SK-MEL-5 (cell line): Measurements from ENCODE around the gene SYNM. TPM values are rescaled to one million over a fixed set of nuclear protein-coding genes. Genes with fewer than 3 reads are reported as not detected.

Experiments
- DNase-seq: peaks from one replicate; pipeline ENCODE4 v3.0.0-alpha.2; 2016; ENCODE audit warnings: low read depth, low spot score
- in situ Hi-C: cut with HindIII; loops from 2 replicates; pipeline ENCODE4 v1.10.0; 2016; ENCODE audit warnings: low sequenced_read_pairs, high pct_unique_total_duplicates, low pct_unique_long_range_greater_than_20kb
- total RNA-seq: library from RNA; depleted of rRNA; stranded (reverse); fragments of >200 nt; shearing (Covaris generic); gene quantifications from 2 replicates; pipeline ENCODE4 v1.2.3, GENCODE V29; 2014

SYNM gene
- total RNA-seq, 1 experiment from 2014 or later: 20.3 TPM

DNA sequence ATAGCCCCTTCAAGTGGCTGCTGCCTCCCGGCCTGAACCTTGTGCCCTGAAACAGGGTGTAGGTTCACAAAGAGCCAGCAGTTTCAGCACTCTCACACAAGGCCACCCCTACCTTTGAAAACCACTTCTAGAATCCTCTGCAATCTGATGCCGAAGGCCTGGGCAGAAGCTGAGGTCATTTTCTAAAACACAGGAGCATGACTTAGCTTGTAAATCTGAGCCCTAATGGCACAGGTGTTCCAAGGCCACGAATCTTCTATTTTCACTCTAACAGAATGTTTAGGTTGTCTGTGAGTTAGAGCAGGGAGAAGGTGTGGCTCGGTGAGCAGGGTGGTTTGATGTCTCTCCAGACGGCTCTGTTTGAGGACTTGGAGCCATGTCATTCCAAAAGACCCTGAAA, 62.3 kb downstream of the SYNM start:
- in situ Hi-C loops: no loop called here

GRCh38 chr15:99167640-99168039, 62.8 kb downstream of the SYNM start:
- in situ Hi-C loops: no loop called here

More for the DNA sequence above, 62.3 kb downstream of the SYNM start:
- no peak for DNase-seq

GRCh38 chr15:99168601-99169580, 64.0 kb downstream of the SYNM start:
- in situ Hi-C loops: no loop called here
- DNase-seq: no peak

More at GRCh38 chr15:99167640-99168039, 62.8 kb downstream of the SYNM start:
- DNase-seq: peak; percentile 72

DNA sequence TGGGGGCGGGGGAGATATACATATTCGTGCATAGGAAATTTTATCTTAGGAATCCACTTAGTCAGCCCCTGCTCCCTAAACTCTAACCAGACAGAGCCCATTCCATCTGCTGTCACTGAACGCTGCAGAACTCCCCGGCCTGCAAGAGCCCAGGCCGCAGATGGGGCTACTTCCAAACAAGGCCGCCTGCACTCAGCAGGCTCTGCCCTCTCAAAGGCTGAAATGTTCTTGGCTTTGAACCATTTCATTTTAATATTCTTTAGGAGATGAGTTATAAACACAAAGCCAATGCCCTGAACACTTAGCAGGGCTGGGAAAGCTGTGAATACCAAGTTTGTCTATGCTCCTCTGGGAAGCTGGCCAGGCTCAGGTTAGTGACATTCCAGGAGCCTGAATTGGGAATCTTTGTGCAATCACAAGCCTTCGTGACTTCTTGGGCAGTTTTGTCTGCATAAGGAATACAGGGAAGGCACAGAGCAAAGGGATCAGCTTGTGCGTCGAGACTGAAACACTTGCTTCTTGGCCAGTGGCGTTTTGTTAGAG, 65.0 kb downstream of the SYNM start:
- peak; percentile 82 for DNase-seq
- in situ Hi-C loops: no loop called here

GRCh38 chr15:99170476-99171065, 65.7 kb downstream of the SYNM start:
- peak; percentile 41 for DNase-seq
- in situ Hi-C loops: no loop called here

DNA sequence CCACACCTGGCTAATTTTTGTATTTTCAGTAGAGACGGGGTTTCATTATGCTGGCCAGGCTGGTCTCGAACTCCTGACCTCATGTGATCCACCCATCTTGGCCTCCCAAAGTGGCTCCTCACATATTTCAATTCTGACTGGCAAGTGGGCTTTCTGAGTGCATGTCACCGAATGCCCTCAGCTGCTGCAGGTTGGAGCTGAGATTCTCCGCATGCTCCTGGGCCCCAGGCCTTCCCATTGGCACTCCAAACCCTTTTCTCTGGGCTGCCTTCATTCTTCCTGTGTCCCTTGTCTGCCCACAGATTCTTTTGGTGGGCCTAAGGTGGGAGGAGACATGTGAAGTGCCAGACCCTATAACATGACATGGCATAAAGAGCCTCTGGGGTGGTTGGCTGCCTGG, 67.3 kb downstream of the SYNM start:
- in situ Hi-C loops: no loop called here
- DNase-seq: no peak

- no peak for DNase-seq
- in situ Hi-C loops: no loop called here
Observed at GRCh38 chr15:99172989-99173388, 68.1 kb downstream of the SYNM start.

DNA sequence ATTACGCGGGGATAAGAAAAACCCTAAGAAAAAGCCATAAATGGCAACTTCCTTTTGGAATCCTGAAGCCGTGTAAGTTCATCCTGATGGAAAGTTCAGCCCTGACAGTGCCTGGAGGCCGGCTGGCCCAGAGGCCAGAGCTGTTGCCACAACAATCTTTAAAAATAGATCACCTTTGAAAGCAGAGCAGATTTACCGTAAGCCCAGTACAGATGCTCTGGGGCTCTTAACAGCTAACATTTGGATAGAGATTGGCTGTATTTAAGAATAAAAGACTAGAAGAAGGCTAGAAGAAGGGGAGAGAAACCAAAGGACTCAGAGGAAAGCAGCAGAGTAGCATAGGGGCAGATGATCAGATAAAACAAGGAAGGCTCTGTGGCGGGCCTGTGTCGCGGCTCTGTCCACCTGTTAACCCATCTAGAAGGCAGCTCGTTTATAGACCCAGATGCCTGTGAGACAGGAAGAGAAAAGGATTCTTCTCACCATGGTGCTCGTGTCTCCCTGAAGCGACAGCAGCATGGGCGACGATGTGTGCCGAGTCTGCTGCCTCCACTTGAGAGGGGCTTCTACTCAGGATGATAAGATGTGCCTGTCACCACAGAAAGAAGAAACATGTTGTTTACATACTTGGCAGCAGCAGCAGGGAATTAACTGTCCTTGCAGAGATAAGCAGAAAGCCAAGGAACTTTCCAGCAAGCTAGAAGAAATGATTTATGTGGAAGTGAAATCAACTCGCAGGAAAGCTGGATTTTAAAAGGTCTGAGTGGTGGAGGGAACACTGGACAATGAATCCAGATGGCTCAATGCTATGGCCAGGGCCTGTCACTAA, 69.9 kb downstream of the SYNM start:
- no peak for DNase-seq
- in situ Hi-C loops: no loop called here

DNA sequence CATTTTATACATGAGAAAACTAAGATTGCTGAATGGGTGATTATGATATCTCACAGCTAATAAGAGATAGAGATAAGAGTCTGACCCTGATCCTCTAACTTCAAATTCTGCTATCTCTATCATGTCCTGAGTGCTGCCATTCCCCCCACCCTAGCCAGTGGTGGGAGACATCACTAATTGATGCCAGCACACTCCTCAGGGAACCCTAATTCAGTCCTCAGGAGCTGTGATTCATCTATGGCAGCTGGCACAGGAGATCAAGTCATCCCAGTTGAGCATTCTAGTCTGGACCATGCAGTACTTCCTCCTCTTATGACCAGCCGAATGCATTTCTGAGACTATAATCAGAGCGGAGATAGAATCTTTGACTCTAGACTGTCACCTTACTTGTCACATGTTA, 71.9 kb downstream of the SYNM start:
- in situ Hi-C loops: no loop called here
- DNase-seq: no peak

DNA sequence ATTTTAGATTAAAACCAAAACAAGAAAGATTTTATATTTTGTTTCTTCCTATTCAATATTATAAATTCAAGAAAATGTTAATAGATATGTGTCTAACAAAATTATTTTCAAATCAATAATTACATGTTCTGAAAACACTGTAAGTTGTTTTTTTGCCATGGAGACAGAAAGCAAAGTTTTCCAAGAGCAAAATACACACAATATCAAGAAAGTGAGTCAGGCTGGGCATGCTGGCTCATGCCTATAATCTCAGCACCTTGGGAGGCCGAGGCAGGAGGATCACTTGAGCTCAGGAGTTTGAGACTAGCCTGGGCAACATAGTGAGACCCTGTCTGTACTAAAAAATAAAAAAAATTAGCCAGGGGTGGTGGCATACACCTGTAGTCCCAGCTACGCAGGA, 72.8 kb downstream of the SYNM start:
- in situ Hi-C loops: no loop called here
- DNase-seq: no peak

DNA sequence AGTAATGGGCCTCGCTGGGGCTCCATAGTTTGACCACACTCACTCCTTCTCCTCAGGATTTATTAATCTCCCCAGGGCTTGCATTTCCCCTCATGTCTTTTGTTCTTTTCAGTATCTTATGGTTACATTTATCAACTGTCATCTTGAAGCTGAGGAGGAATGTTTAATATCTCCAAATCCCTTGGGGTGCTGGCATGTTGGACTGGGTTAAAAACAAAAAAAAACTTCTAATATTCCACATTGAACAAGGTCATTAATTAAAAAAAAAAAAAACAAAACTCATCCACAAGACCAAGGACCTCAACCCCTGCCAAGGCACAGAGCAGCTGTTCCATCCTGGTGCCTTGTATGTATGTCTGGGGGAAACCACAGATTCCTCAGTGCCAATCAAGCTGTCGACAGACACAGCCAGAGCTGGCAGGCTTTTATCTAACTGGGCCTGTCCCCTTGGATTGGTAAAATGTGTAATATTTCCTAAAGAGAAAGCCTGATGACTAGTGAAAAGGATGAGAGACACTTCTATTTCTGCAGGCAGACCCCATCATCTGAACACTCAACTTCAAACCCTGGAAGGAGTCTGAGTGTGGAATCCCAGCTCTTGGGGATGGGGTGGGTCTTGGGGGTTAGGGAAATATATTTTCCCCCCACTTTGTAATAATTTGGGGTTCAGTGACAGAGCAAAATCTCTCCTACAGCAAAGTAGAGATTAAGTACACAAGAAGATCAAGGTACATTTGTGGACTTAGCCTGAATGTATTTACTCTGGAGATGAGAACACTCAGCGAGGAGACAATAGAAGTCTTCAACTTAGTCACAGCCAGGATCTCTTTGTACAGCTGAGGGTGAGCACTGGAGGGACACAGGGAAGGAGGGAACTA, 75.4 kb downstream of the SYNM start:
- DNase-seq: no peak
- in situ Hi-C loops: no loop called here

GRCh38 chr15:99180964-99181306, 76.1 kb downstream of the SYNM start:
- no peak for DNase-seq
- in situ Hi-C loops: no loop called here

DNA sequence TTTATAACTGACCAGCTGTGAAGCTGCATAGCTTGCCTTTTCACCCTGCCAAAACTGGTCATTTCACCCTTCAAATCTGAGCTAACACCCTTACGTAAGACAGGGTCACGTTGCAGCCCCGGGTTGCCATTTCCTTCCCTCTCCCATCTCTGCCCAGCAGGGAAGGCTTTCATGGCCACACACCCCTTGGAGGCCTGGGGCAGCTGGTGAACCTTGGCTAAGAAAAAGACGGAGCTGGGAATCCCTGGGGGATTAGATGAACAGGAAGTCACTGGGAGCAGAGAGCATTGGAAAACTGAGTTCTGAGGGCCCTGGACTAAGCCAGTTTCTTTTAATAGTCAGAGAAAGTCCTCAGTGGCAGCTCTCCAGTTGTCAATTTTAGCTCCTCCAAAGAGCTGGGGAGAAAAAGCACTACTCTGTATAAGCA, 76.7 kb downstream of the SYNM start:
- peak; percentile 82 for DNase-seq
- in situ Hi-C loops: no loop called here

GRCh38 chr15:99182791-99183190, 77.9 kb downstream of the SYNM start:
- in situ Hi-C loops: no loop called here
- no peak for DNase-seq
